ENCODE measurements around the gene MUC5AC. TPM values are rescaled to one million over a fixed set of nuclear protein-coding genes. Genes with fewer than 3 reads are reported as not detected.

Gene MUC5AC
- total RNA-seq, 4 donors from 2014 or later = not detected

GRCh38 chr11:1226226-1226985 is 68.7 kb downstream of the MUC5AC start:
- Histone ChIP-seq H3K4me1 (no peaks in the 10 kb centered on the region), H3K9me3 (no peaks in the 10 kb centered on the region), H3K27me3 (no peaks in the 10 kb centered on the region), H3K4me3 (replicated peaks in 1 of 3) (no peak overlapping the region), H3K36me3 (no peaks in the 10 kb centered on the region), H3K27ac (no peak overlapping the region)
- intact Hi-C loops (cut with DNase I) = no loop called here
- TF ChIP-seq POLR2A (IDR thresholded peaks at IDR 0.05) = no peak
- TF ChIP-seq CTCF (IDR thresholded peaks at IDR 0.05) = no peak
- DNase-seq = no peak
- 82 to 85% methylated on average over 30 to 31 of the region's 41 CpGs for WGBS, 2 donors

- H3K4me3 ChIP-seq (replicated peaks in 1 of 3) = no peak overlapping the region
- TF ChIP-seq CTCF (IDR thresholded peaks at IDR 0.05) = no peak
- no peak for TF ChIP-seq POLR2A (IDR thresholded peaks at IDR 0.05)
- 67% methylated on average over 19 of the region's 23 CpGs; no CpG with 5 or more reads in 1 of the 2 donors for WGBS, 2 donors
- intact Hi-C loops (cut with DNase I) = no loop called here
- no peaks in the 10 kb centered on the region for H3K9me3 ChIP-seq
- no peaks in the 10 kb centered on the region for H3K27me3 ChIP-seq
- H3K4me1 ChIP-seq = no peaks in the 10 kb centered on the region
- H3K36me3 ChIP-seq = no peaks in the 10 kb centered on the region
- no peak overlapping the region for H3K27ac ChIP-seq
- DNase-seq = no peak
Observed at GRCh38 chr11:1226986-1227550, 69.3 kb downstream of the MUC5AC start.

- Histone ChIP-seq H3K27me3 (no peaks in the 10 kb centered on the region), H3K27ac (no peak overlapping the region), H3K4me1 (no peaks in the 10 kb centered on the region), H3K36me3 (no peaks in the 10 kb centered on the region), H3K4me3 (replicated peaks in 1 of 3) (no peak overlapping the region), H3K9me3 (no peaks in the 10 kb centered on the region)
- TF ChIP-seq CTCF (IDR thresholded peaks at IDR 0.05) = no peak
- no peak for TF ChIP-seq POLR2A (IDR thresholded peaks at IDR 0.05)
- intact Hi-C loops (cut with DNase I) = no loop called here
- 79% methylated on average over 4 of the region's 23 CpGs; no CpG with 5 or more reads in 1 of the 2 donors for WGBS, 2 donors
- no peak for DNase-seq
Observed at GRCh38 chr11:1227551-1228100, 69.9 kb downstream of the MUC5AC start.

GRCh38 chr11:1228101-1228821 is 70.5 kb downstream of the MUC5AC start:
- Histone ChIP-seq H3K4me3 (replicated peaks in 1 of 3) (no peak overlapping the region), H3K9me3 (no peaks in the 10 kb centered on the region), H3K27ac (no peak overlapping the region), H3K27me3 (no peaks in the 10 kb centered on the region), H3K36me3 (no peaks in the 10 kb centered on the region), H3K4me1 (no peaks in the 10 kb centered on the region)
- WGBS, 2 donors = 87 to 91% methylated on average over 14 to 18 of the region's 31 CpGs
- no peak for DNase-seq
- intact Hi-C loops (cut with DNase I) = no loop called here
- TF ChIP-seq POLR2A (IDR thresholded peaks at IDR 0.05) (no peak), CTCF (IDR thresholded peaks at IDR 0.05) (no peak)
